IPS-18a (cell line): ENCODE data around the gene PCDHB3.
A peak's percentile ranks its signal among the peaks of the same experiment; 100 is the strongest.
"Not testable (repeated sequence)": the region's sequence is repeated elsewhere in the genome, so short reads cannot be mapped to it uniquely, and the experiment has no call there.

Experiments
- H3K27ac ChIP-seq: one replicate; pipeline ENCODE4 v1.5.1; 2013; ENCODE audit warnings: low read length
- H3K27me3 ChIP-seq: one replicate; pipeline ENCODE4 v1.6.1; 2013; ENCODE audit warnings: mild to moderate bottlenecking, low read length; ENCODE audit not compliant: control insufficient read depth, insufficient read depth
- H3K36me3 ChIP-seq: one replicate; pipeline ENCODE4 v1.6.1; 2013; ENCODE audit warnings: low read depth, low read length; ENCODE audit not compliant: control insufficient read depth
- H3K4me1 ChIP-seq: one replicate; pipeline ENCODE4 v1.6.1; 2013; ENCODE audit warnings: low read depth, low read length; ENCODE audit not compliant: control insufficient read depth
- H3K4me3 ChIP-seq: one replicate; pipeline ENCODE4 v1.5.1; 2013; ENCODE audit warnings: low read length
- H3K9ac ChIP-seq: one replicate; pipeline ENCODE4 v1.6.1; 2013; ENCODE audit warnings: mild to moderate bottlenecking, low read length, moderate library complexity
- H3K9me3 ChIP-seq: one replicate; pipeline ENCODE4 v1.6.1; 2013; ENCODE audit warnings: low read depth, low read length; ENCODE audit not compliant: control insufficient read depth

The PCDHB3 gene

GRCh38 chr5:141102070-141102469 lies 1.8 kb downstream of the PCDHB3 start:
- not testable (repeated sequence) for H3K36me3 ChIP-seq, H3K4me1 ChIP-seq, H3K9ac ChIP-seq, H3K4me3 ChIP-seq, H3K9me3 ChIP-seq, H3K27me3 ChIP-seq, H3K27ac ChIP-seq

- H3K36me3 ChIP-seq, H3K9me3 ChIP-seq, H3K27ac ChIP-seq, H3K4me1 ChIP-seq, H3K27me3 ChIP-seq, H3K9ac ChIP-seq, H3K4me3 ChIP-seq: not testable (repeated sequence)
Measured at GRCh38 chr5:141102471-141102870, 2.2 kb downstream of the PCDHB3 start.

GRCh38 chr5:141105350-141105749 lies 5.1 kb downstream of the PCDHB3 start:
- Histone ChIP-seq H3K4me1 (no peaks in the 10 kb centered on the region), H3K9ac (no peak overlapping the region), H3K27me3 (no peaks in the 10 kb centered on the region), H3K27ac (no peak overlapping the region), H3K36me3 (peaks cover 4% of the 10 kb centered on the region), H3K9me3 (peaks cover 2% of the 10 kb centered on the region), H3K4me3 (no peak overlapping the region)

- Histone ChIP-seq H3K27me3 (no peaks in the 10 kb centered on the region), H3K36me3 (no peaks in the 10 kb centered on the region), H3K27ac (no peak overlapping the region), H3K9me3 (peaks cover 11% of the 10 kb centered on the region), H3K4me1 (no peaks in the 10 kb centered on the region), H3K4me3 (no peak overlapping the region), H3K9ac (no peak overlapping the region)
Measured at GRCh38 chr5:141119250-141119649, 19.0 kb downstream of the PCDHB3 start.

- Histone ChIP-seq H3K9me3 (no peaks in the 10 kb centered on the region), H3K36me3 (no peaks in the 10 kb centered on the region), H3K27me3 (no peaks in the 10 kb centered on the region), H3K27ac (no peak within 1 kb of the TSS), H3K4me3 (no peak within 1 kb of the TSS), H3K4me1 (no peaks in the 10 kb centered on the region), H3K9ac (no peak within 1 kb of the TSS)
Measured at GRCh38 chr5:141121563-141121962, 21.3 kb downstream of the PCDHB3 start, which contains the start of gene PCDHB4. Gene PCDHB4, plus strand, starts transcription at chr5:141121818. Its CDS starts 181 bp downstream, at chr5:141121999.

GRCh38 chr5:141121985-141122384 lies 21.7 kb downstream of the PCDHB3 start:
- Histone ChIP-seq H3K4me1 (no peaks in the 10 kb centered on the region), H3K27ac (no peak overlapping the region), H3K4me3 (no peak overlapping the region), H3K9me3 (no peaks in the 10 kb centered on the region), H3K36me3 (no peaks in the 10 kb centered on the region), H3K9ac (no peak overlapping the region), H3K27me3 (no peaks in the 10 kb centered on the region)

- H3K27ac ChIP-seq, H3K4me1 ChIP-seq, H3K36me3 ChIP-seq, H3K9ac ChIP-seq, H3K27me3 ChIP-seq, H3K9me3 ChIP-seq, H3K4me3 ChIP-seq: not testable (repeated sequence)
Measured at GRCh38 chr5:141123396-141124135, 23.3 kb downstream of the PCDHB3 start.

GRCh38 chr5:141127305-141127704 lies 27.0 kb downstream of the PCDHB3 start:
- Histone ChIP-seq H3K9me3 (no peaks in the 10 kb centered on the region), H3K4me1 (no peaks in the 10 kb centered on the region), H3K27me3 (no peaks in the 10 kb centered on the region), H3K9ac (no peak overlapping the region), H3K27ac (no peak overlapping the region), H3K4me3 (no peak overlapping the region), H3K36me3 (no peaks in the 10 kb centered on the region)

- Histone ChIP-seq H3K9ac (no peak within 1 kb of the TSS), H3K27ac (no peak within 1 kb of the TSS), H3K27me3 (no peaks in the 10 kb centered on the region), H3K4me1 (no peaks in the 10 kb centered on the region), H3K9me3 (peaks cover 22% of the 10 kb centered on the region), H3K4me3 (peak within 1 kb of the TSS; percentile 19), H3K36me3 (no peaks in the 10 kb centered on the region)
Measured at GRCh38 chr5:141135030-141135717, 34.9 kb downstream of the PCDHB3 start, which contains the start of gene PCDHB5. Gene PCDHB5, plus strand, starts transcription at chr5:141135206. Its CDS starts 229 bp downstream, at chr5:141135435.

GRCh38 chr5:141135718-141136266 lies 35.5 kb downstream of the PCDHB3 start:
- Histone ChIP-seq H3K9me3 (peaks cover 22% of the 10 kb centered on the region), H3K36me3 (no peaks in the 10 kb centered on the region), H3K27me3 (no peaks in the 10 kb centered on the region), H3K27ac (no peak overlapping the region), H3K9ac (no peak overlapping the region), H3K4me3 (no peak overlapping the region), H3K4me1 (no peaks in the 10 kb centered on the region)

GRCh38 chr5:141137346-141137745 lies 37.1 kb downstream of the PCDHB3 start:
- not testable (repeated sequence) for H3K4me3 ChIP-seq, H3K27ac ChIP-seq, H3K4me1 ChIP-seq, H3K27me3 ChIP-seq, H3K9ac ChIP-seq, H3K36me3 ChIP-seq
- H3K9me3 ChIP-seq, result peaks cover 22% of the 10 kb centered on the region
